ENCODE measurements around the gene LEAP2. TPM values are rescaled to one million over a fixed set of nuclear protein-coding genes. Genes with fewer than 3 reads are reported as not detected.

LEAP2 gene
- total RNA-seq, 1 experiment from 2014 or later: 3.2 TPM

DNA sequence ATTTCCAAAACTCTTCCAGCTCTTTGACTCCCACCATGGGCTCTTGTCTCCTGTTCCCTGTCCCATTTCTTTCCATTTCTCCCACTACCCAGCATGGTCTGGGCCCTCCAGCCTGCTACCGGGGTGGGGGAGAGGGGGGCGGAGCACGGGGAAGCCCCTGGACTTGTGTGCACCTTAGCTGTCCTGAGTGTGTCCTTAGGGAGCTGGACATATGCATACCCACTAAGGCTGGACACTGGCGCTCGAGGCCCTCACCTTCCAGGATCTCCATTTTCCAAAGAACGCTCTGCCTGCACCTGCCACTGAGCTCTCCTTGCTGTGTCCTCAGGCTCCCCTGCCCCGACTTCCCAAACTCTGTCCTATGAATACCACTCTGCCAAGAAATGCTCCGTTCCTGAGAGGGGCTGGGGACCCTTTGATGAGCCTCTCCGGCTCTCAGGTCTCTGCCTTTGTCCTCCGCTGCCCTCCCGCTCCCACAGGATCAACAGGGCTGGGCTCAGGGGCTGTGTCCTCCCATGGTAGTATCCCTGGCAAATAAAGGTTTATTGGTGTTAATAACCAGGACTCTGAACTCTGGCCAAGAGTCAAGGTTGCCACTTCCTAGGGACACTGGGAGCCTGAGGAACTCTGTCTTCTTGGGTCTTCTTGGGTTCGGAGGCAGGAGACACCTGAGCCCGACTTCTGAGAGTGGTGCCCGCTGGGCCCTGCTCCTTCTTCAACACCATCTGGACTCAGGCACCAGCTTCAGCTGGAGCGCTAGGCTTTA, 42.2 kb upstream of the LEAP2 start:
- H3K27me3 Mint-ChIP-seq (ENCODE audit: insufficient read depth, unreplicated experiment): no peaks in the 10 kb centered on the region
- no peak for DNase-seq (ENCODE audit: unreplicated experiment)
- intact Hi-C loops (cut with micrococcal nuclease): no loop called here
- H3K27ac Mint-ChIP-seq (ENCODE audit: low read depth, unreplicated experiment): peak overlapping the region; percentile 86
- POLR2A ChIA-PET: interaction anchor here (0.6 to 10.9 kb wide), 8 partner anchors 9 to 470 kb away, joined by 3 to 176 read pairs (median 5); partner anchors contain the start of genes GDF9, LEAP2 and UQCRQ
- peak overlapping the region; percentile 90 for H3K4me3 Mint-ChIP-seq (ENCODE audit: unreplicated experiment)
- H3K4me1 Mint-ChIP-seq (ENCODE audit: insufficient read depth, unreplicated experiment): peaks cover 21% of the 10 kb centered on the region
- CTCF ChIA-PET: interaction anchor here (0.6 to 10.4 kb wide), 11 partner anchors 8 to 287 kb away, joined by 3 to 211 read pairs (median 37); partner anchors contain the start of genes GDF9, LEAP2 and UQCRQ
- BruUV-seq (replicated peaks): no TSS peak
- peaks cover 16% of the 10 kb centered on the region for H3K36me3 Mint-ChIP-seq (ENCODE audit: insufficient read depth, unreplicated experiment)
- TF ChIP-seq, protein P1, sequence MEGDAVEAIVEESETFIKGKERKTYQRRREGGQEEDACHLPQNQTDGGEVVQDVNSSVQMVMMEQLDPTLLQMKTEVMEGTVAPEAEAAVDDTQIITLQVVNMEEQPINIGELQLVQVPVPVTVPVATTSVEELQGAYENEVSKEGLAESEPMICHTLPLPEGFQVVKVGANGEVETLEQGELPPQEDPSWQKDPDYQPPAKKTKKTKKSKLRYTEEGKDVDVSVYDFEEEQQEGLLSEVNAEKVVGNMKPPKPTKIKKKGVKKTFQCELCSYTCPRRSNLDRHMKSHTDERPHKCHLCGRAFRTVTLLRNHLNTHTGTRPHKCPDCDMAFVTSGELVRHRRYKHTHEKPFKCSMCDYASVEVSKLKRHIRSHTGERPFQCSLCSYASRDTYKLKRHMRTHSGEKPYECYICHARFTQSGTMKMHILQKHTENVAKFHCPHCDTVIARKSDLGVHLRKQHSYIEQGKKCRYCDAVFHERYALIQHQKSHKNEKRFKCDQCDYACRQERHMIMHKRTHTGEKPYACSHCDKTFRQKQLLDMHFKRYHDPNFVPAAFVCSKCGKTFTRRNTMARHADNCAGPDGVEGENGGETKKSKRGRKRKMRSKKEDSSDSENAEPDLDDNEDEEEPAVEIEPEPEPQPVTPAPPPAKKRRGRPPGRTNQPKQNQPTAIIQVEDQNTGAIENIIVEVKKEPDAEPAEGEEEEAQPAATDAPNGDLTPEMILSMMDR (IDR thresholded peaks at IDR 0.05; ENCODE audit: unreplicated experiment): no peak
- no peaks in the 10 kb centered on the region for H3K9me3 Mint-ChIP-seq (ENCODE audit: unreplicated experiment)

DNA sequence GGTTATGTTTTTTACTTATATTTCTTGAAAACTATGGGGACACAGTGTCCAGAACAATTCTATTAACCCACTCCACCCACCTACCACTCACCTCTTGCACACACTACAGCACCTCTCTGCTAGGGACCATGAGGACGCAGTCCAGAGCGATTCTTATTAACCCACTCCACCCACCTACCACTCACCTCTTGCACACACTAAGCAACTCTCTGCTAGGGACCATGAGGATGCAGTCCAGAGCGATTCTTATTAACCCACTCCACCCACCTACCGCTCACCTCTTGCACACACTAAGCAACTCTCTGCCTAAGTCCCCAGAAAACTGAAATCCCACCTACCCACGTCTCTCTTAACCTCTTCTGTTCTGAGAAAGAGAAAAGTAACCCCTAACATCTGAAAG, 40.9 kb upstream of the LEAP2 start:
- Mint-ChIP-seq H3K27me3 (ENCODE audit: insufficient read depth, unreplicated experiment) (no peaks in the 10 kb centered on the region), H3K36me3 (ENCODE audit: insufficient read depth, unreplicated experiment) (peaks cover 8% of the 10 kb centered on the region), H3K27ac (ENCODE audit: low read depth, unreplicated experiment) (peak overlapping the region; percentile 20), H3K9me3 (ENCODE audit: unreplicated experiment) (no peaks in the 10 kb centered on the region), H3K4me1 (ENCODE audit: insufficient read depth, unreplicated experiment) (peaks cover 15% of the 10 kb centered on the region), H3K4me3 (ENCODE audit: unreplicated experiment) (no peak overlapping the region)
- intact Hi-C loops (cut with micrococcal nuclease): no loop called here
- BruUV-seq (replicated peaks): no TSS peak
- TF ChIP-seq, protein P1 (IDR thresholded peaks at IDR 0.05; ENCODE audit: unreplicated experiment): no peak
- ChIA-PET CTCF (interaction anchor here (5.5 to 10.4 kb wide), 2 partner anchors 13 to 30 kb away, joined by 39 to 211 read pairs; partner anchors contain the start of genes GDF9 and UQCRQ), POLR2A (interaction anchor here (0.6 to 10.9 kb wide), 3 partner anchors 21 to 144 kb away, joined by 3 to 176 read pairs (median 11); partner anchors contain the start of genes GDF9, LEAP2 and UQCRQ)
- DNase-seq (ENCODE audit: unreplicated experiment): no peak

DNA sequence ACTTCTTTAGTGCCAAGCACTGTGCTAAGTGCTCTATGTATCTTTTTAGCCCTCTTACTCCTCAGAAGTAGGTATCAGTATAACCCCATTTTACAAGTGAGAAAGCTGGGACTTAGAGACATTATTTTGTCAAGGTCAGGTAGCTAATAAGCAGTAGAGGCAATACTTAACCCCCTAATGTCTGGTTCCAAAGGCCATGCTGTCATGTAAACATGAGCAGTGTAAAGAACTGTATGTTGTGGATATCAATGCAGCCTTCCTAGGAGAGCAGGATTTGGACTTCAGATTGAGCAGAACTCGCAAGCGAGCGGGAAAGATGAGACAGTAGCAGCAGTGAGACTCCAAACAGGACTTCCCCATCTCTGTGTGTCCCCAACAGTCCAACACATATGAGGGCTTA, 39.4 kb upstream of the LEAP2 start:
- ChIA-PET CTCF (interaction anchor here (0.7 to 10.4 kb wide), 6 partner anchors 14 to 1124 kb away, joined by 3 to 211 read pairs (median 4); partner anchors contain the start of genes GDF9 and UQCRQ), POLR2A (interaction anchor here (0.6 to 10.9 kb wide), 3 partner anchors 20 to 188 kb away, joined by 3 to 176 read pairs (median 11); partner anchors contain the start of genes GDF9, LEAP2 and UQCRQ)
- Mint-ChIP-seq H3K27ac (ENCODE audit: low read depth, unreplicated experiment) (no peak overlapping the region), H3K36me3 (ENCODE audit: insufficient read depth, unreplicated experiment) (peaks cover 6% of the 10 kb centered on the region), H3K4me1 (ENCODE audit: insufficient read depth, unreplicated experiment) (peaks cover 18% of the 10 kb centered on the region), H3K9me3 (ENCODE audit: unreplicated experiment) (no peaks in the 10 kb centered on the region), H3K27me3 (ENCODE audit: insufficient read depth, unreplicated experiment) (no peaks in the 10 kb centered on the region), H3K4me3 (ENCODE audit: unreplicated experiment) (no peak overlapping the region)
- intact Hi-C loops (cut with micrococcal nuclease): no loop called here
- no peak for DNase-seq (ENCODE audit: unreplicated experiment)
- BruUV-seq (replicated peaks): no TSS peak
- TF ChIP-seq, protein P1 (IDR thresholded peaks at IDR 0.05; ENCODE audit: unreplicated experiment): no peak

DNA sequence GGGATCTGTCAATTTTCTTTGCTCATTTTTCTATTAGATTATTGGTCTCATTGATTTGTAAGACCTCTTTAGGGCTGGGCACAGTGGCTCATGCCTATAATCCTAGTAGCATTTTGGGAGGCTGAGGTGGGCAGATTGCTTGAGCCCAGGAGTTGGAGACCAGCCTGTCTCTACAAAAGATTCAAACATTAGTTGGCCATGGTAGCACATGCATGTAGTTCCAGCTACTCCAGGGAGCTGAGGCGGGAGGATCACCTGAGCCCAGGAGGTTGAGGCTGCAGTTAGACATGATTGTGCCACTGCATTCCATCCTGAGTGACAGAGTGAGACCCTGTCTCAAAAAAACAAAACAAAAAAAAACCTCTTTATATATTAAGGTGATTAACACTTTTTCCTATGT, 36.6 kb upstream of the LEAP2 start:
- H3K27me3 Mint-ChIP-seq (ENCODE audit: insufficient read depth, unreplicated experiment): no peaks in the 10 kb centered on the region
- CTCF ChIA-PET: interaction anchor here (1.1 kb wide), 1 partner anchor 16 kb away, joined by 3 read pairs; no protein-coding TSS in a partner anchor
- BruUV-seq (replicated peaks): no TSS peak
- H3K27ac Mint-ChIP-seq (ENCODE audit: low read depth, unreplicated experiment): no peak overlapping the region
- POLR2A ChIA-PET: interaction anchor here (10.9 kb wide), 1 partner anchor 31 kb away, joined by 176 read pairs; the partner anchor contains the start of genes GDF9, LEAP2 and UQCRQ
- intact Hi-C loops (cut with micrococcal nuclease): no loop called here
- H3K4me1 Mint-ChIP-seq (ENCODE audit: insufficient read depth, unreplicated experiment): peaks cover 30% of the 10 kb centered on the region
- TF ChIP-seq, protein P1 (IDR thresholded peaks at IDR 0.05; ENCODE audit: unreplicated experiment): no peak
- no peaks in the 10 kb centered on the region for H3K36me3 Mint-ChIP-seq (ENCODE audit: insufficient read depth, unreplicated experiment)
- no peak overlapping the region for H3K4me3 Mint-ChIP-seq (ENCODE audit: unreplicated experiment)
- no peaks in the 10 kb centered on the region for H3K9me3 Mint-ChIP-seq (ENCODE audit: unreplicated experiment)
- DNase-seq (ENCODE audit: unreplicated experiment): no peak

Measured in MCF 10A (cell line).